K562 (cell line): Measurements from ENCODE around the gene CRABP1. TPM values are rescaled to one million over a fixed set of nuclear protein-coding genes. Genes with fewer than 3 reads are reported as not detected.

ENCODE experiments used
- ATAC-seq: fragments of 200-7000 bp; cut with Tn5 transposase; 3 replicates; pipeline ENCODE4 v1.9.1; 2020; ENCODE audit warnings: moderate library complexity
- BruUV-seq: library from RNA; stranded (reverse); fragments of 400-500 nt; replicated peaks from 2 replicates; lab custom pipeline; 2021; lab: Mats Ljungman, UMichigan
- CTCF ChIA-PET: fragments of 300-600 bp; formaldehyde crosslinking; extraction: SDS; loops from one replicate; lab custom pipeline; 2021; ENCODE audit warnings: low intra/inter-chr PET ratio; lab: Yijun Ruan, JAX
- POLR2A ChIA-PET: fragments of 300-600, 350-650 bp; sonication (Branson Sonifier 250); formaldehyde crosslinking; extraction: SDS; loops from one replicate; lab custom pipeline; 2021; ENCODE audit warnings: antibody characterized with exemption, inconsistent platforms; lab: Yijun Ruan, JAX
- DNase-seq, 4 experiments: peaks; one replicate each; pipeline versions ENCODE4 v3.0.0 to v3.0.0-alpha.2; 2011 to 2018; ENCODE audit warnings: low spot score in 3 of 4, mixed read lengths in 3 of 4; ENCODE audit errors: extremely low read depth in 1 of 4
- FAIRE-seq: peaks from 2 replicates; lab custom pipeline; 2011; peaks lifted over from hg19 to GRCh38; lab: Jason Lieb, UNC
- H2AFZ ChIP-seq: 2 replicates; pipeline ENCODE4 v1.6.0; 2011; ENCODE audit warnings: low read depth, low read length, control low read depth, inconsistent platforms
- H3K27ac ChIP-seq: fragments of 200-600 bp; 3 replicates; pipeline ENCODE4 v1.8.0; 2011; ENCODE audit warnings: low read depth, mild to moderate bottlenecking, control low read depth, inconsistent platforms, low read length, moderate library complexity, mixed read lengths; ENCODE audit errors: extremely low read depth
- H3K27me3 ChIP-seq, 2 experiments: fragments of 300-600 bp in 1 of 2; 2 replicates in 1 of 2; 3 replicates in 1 of 2; pipeline versions ENCODE4 v1.6.0 to v1.8.0; 2011; ENCODE audit warnings: inconsistent platforms in 2 of 2, low read length in 2 of 2, mild to moderate bottlenecking in 1 of 2, mixed read lengths in 1 of 2, moderate library complexity in 1 of 2; ENCODE audit not compliant: control insufficient read depth in 2 of 2, insufficient read depth in 2 of 2
- H3K36me3 ChIP-seq: fragments of 300-600 bp; 3 replicates; pipeline ENCODE4 v1.8.0; 2011; ENCODE audit warnings: mild to moderate bottlenecking, low read length, inconsistent platforms; ENCODE audit not compliant: control insufficient read depth, insufficient read depth
- H3K4me1 ChIP-seq, 2 experiments: fragments of 200-600 bp in 1 of 2; replicated peaks in 1 of 2; 2 replicates in 1 of 2; 3 replicates in 1 of 2; pipeline versions ENCODE4 v1.5.1 to v1.8.0; 2011; ENCODE audit warnings: inconsistent platforms in 2 of 2, low read length in 2 of 2, mild to moderate bottlenecking in 1 of 2, mixed read lengths in 1 of 2, moderate library complexity in 1 of 2; ENCODE audit not compliant: control insufficient read depth in 2 of 2, insufficient read depth in 2 of 2
- H3K4me2 ChIP-seq: 2 replicates; pipeline ENCODE4 v1.6.1; 2011; ENCODE audit warnings: low read length, control low read depth, inconsistent platforms, mixed read lengths; ENCODE audit not compliant: insufficient read depth
- H3K4me3 ChIP-seq: fragments of 200-600 bp; sonication (generic), shearing (Covaris generic); 2 replicates; pipeline ENCODE4 v1.5.1; 2016; ENCODE audit warnings: control low read depth, inconsistent platforms
- H3K79me2 ChIP-seq: fragments of 200-600 bp; 3 replicates; pipeline ENCODE4 v1.8.0; 2011; ENCODE audit warnings: low read length, inconsistent platforms; ENCODE audit not compliant: control insufficient read depth, insufficient read depth
- H3K9ac ChIP-seq, 2 experiments: 2 replicates each; pipeline versions ENCODE4 v1.6.0 to v1.6.1; 2011; ENCODE audit warnings: low read depth in 2 of 2, low read length in 2 of 2, control low read depth in 1 of 2, inconsistent platforms in 1 of 2, mild to moderate bottlenecking in 1 of 2, mixed read lengths in 1 of 2; ENCODE audit not compliant: insufficient read depth in 1 of 2
- H3K9me1 ChIP-seq: one replicate; pipeline ENCODE4 v1.6.0; 2011; ENCODE audit warnings: inconsistent platforms, mild to moderate bottlenecking, low read length, moderate library complexity; ENCODE audit not compliant: control insufficient read depth, insufficient read depth
- H3K9me3 ChIP-seq: replicated peaks from 2 replicates; pipeline ENCODE4 v1.5.1; 2011; ENCODE audit warnings: low read depth, low read length, inconsistent platforms; ENCODE audit not compliant: control insufficient read depth, insufficient read depth
- H4K20me1 ChIP-seq: replicated peaks from 2 replicates; pipeline ENCODE4 v1.6.1; 2011; ENCODE audit warnings: low read length, inconsistent platforms, mixed read lengths; ENCODE audit not compliant: control insufficient read depth, insufficient read depth
- BMI1 ChIP-seq: fragments of 150-350 bp; IDR thresholded peaks from 2 replicates; pipeline ENCODE4 v1.6.1; 2014; ENCODE audit warnings: low read length
- FOSL1 ChIP-seq: fragments of 200-800 bp; sonication (Bioruptor generic); conservative IDR thresholded peaks from 2 replicates; pipeline ENCODE4 v1.6.1; 2016; ENCODE audit warnings: missing genetic modification characterization, missing compliant biosample characterization
- ZNF3 ChIP-seq: fragments of 250-450 bp; sonication (Bioruptor Pico); IDR thresholded peaks from 2 replicates; pipeline ENCODE4 v1.5.0; 2021; ENCODE audit warnings: mild to moderate bottlenecking, moderate library complexity
- WGBS: fragments of 100-300 bp; shearing (Covaris generic); methylation state at CpG from one replicate; pipeline ENCODE4 v1.1.6; 2016; ENCODE audit warnings: low coverage, mixed read lengths; ENCODE audit not compliant: insufficient coverage; ENCODE audit errors: missing lambda C conversion rate; 5-methylcytosine and 5-hydroxymethylcytosine counted together
- in situ Hi-C: fragments of 300-500 bp; cut with MboI; formaldehyde crosslinking; loops from 4 replicates; pipeline ENCODE4 v1.15.0; 2018; ENCODE audit warnings: inconsistent platforms, mixed read lengths
- intact Hi-C: fragments of 100-400 bp; cut with micrococcal nuclease; formaldehyde crosslinking; loops from 2 replicates; pipeline ENCODE4 v1.14.2; 2022
- polyA plus RNA-seq, 8 experiments: library from polyadenylated mRNA; depleted of rRNA in 4 of 8; stranded (reverse) in 5 of 8; unstranded in 3 of 8; fragments of >200 nt; fragmentation: Nextera tagmentation in 2 of 8; fragmentation: Illumina TruSeq in 1 of 8; extraction: Ambion mirVana in 2 of 8; extraction: Trizol in 1 of 8; gene quantifications; 2 replicates each; pipeline versions ENCODE4 v1.2.1 to v1.2.3, GENCODE V29; 2011 to 2014; ENCODE audit warnings: inconsistent platforms in 1 of 8, missing spikeins in 1 of 8
- total RNA-seq, 7 experiments: library from RNA; depleted of rRNA in 6 of 7; stranded (reverse); fragments of >200 nt in 6 of 7; fragmentation: Illumina TruSeq in 2 of 7; extraction: Trizol in 2 of 7; gene quantifications; 2 replicates each; pipeline versions ENCODE4 v1.2.1 to v1.2.3, GENCODE V29; 2011 to 2021; ENCODE audit warnings: low replicate concordance in 1 of 7
- TF ChIP-seq, protein P1 (sequence below): fragments of 450-650 bp; conservative IDR thresholded peaks from 2 replicates; pipeline ENCODE4 v1.6.1; 2016; ENCODE audit warnings: missing genetic modification characterization, low read depth, mild to moderate bottlenecking, control low read depth, missing compliant biosample characterization

Gene CRABP1
- total and polyA plus RNA-seq, 9 of the 15 experiments (the other 6 are each of a cell fraction or from before 2014, with no cell fraction given) = 0.60 TPM; not detected in 8

DNA sequence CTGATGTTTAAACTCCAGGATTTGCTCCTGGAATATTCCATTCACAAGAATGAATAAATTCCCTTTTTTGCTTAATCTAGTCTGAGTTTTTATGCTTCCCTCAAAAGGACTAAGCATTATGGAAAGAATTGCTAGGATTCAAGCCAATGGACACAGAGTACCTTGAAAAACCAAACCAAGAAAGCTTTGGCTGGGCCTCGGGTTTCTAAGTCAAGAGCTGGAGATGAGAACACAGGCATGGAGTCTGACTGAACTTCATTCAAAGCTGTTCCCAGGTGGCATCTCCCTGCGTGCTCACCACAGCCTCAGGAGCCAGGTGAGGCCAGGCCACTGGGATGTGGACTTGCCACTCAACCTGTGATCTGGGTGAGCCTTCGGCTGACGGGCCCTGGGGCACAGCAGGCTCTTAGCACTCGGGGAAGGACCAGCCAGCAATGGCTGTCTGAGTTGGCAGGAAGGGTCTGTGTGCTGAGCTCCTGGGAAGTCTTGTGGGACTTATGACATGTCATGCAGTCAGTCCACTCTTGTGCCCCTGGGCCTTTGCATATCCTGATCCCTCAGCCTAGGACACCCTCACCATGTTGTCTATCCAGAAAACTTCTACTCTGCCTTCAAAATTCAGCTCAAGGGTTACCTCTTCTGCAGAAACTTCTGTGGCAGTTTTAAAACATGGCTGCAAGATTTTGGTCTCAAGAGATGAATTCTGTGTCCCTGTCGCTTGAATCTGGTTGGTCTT is 21.8 kb downstream of the CRABP1 start:
- no peak for ATAC-seq
- FAIRE-seq = no peak
- TF ChIP-seq ZNF3 (CRISPR knock-in tag) = peak; percentile 87
- no peak for TF ChIP-seq BMI1
- intact Hi-C loops = no loop called here
- H3K9me3 ChIP-seq = no peaks in the 10 kb centered on the region
- WGBS = 6% methylated on average over 6 of the region's 6 CpGs
- DNase-seq = no peak
- no peak overlapping the region for H3K9ac ChIP-seq
- H3K4me1 ChIP-seq = 0 out of 5 replicates have a peak, but pooled peaks cover 0 to 4% of the 10 kb centered on the region in 2 experiments
- H3K9me1 ChIP-seq = no peaks in the 10 kb centered on the region
- no peak overlapping the region for H3K27ac ChIP-seq
- H3K27me3 ChIP-seq = peaks cover 32 to 57% of the 10 kb centered on the region in 2 experiments
- ChIA-PET CTCF (no interaction called here), POLR2A (no interaction called here)
- H3K4me3 ChIP-seq = no peak overlapping the region
- no peaks in the 10 kb centered on the region for H3K36me3 ChIP-seq
- no peak overlapping the region for H3K4me2 ChIP-seq
- no peaks in the 10 kb centered on the region for H4K20me1 ChIP-seq
- no peak overlapping the region for H2AFZ ChIP-seq
- no TSS peak for BruUV-seq
- in situ Hi-C loops = no loop called here
- no peaks in the 10 kb centered on the region for H3K79me2 ChIP-seq

GRCh38 chr15:78362716-78363380 is 22.7 kb downstream of the CRABP1 start:
- in situ Hi-C loops (no loop called here), intact Hi-C loops (no loop called here)
- no peaks in the 10 kb centered on the region for H3K79me2 ChIP-seq
- ChIA-PET POLR2A (interaction anchor here (1.3 kb wide), 1 partner anchor 15 kb away, joined by 3 read pairs; no protein-coding TSS in a partner anchor), CTCF (no interaction called here)
- H3K36me3 ChIP-seq = no peaks in the 10 kb centered on the region
- under 1% methylated on average over 8 of the region's 8 CpGs for WGBS
- H3K4me2 ChIP-seq = no peak overlapping the region
- no peak overlapping the region for H3K4me3 ChIP-seq
- no peaks in the 10 kb centered on the region for H4K20me1 ChIP-seq
- 0 out of 5 replicates have a peak, but pooled peaks cover 0 to 4% of the 10 kb centered on the region in 2 experiments for H3K4me1 ChIP-seq
- H3K27me3 ChIP-seq = peaks cover 32 to 57% of the 10 kb centered on the region in 2 experiments
- ATAC-seq (peak; percentile 54), DNase-seq (no peak), FAIRE-seq (no peak)
- H2AFZ ChIP-seq = no peak overlapping the region
- H3K9me3 ChIP-seq = no peaks in the 10 kb centered on the region
- BruUV-seq = no TSS peak
- H3K9me1 ChIP-seq = no peaks in the 10 kb centered on the region
- no peak overlapping the region for H3K27ac ChIP-seq
- no peak overlapping the region; a peak in 1 of 4 replicates for H3K9ac ChIP-seq
- TF ChIP-seq, protein P1, sequence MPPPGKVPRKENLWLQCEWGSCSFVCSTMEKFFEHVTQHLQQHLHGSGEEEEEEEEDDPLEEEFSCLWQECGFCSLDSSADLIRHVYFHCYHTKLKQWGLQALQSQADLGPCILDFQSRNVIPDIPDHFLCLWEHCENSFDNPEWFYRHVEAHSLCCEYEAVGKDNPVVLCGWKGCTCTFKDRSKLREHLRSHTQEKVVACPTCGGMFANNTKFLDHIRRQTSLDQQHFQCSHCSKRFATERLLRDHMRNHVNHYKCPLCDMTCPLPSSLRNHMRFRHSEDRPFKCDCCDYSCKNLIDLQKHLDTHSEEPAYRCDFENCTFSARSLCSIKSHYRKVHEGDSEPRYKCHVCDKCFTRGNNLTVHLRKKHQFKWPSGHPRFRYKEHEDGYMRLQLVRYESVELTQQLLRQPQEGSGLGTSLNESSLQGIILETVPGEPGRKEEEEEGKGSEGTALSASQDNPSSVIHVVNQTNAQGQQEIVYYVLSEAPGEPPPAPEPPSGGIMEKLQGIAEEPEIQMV (tag) = no peak
- TF ChIP-seq FOSL1 (tag) = 0 out of 2 replicates have a peak, but pooled peaks have one; percentile 8
